Chondrocyte (in vitro differentiated cells): ENCODE data around the gene WDR45B. TPM values are rescaled to one million over a fixed set of nuclear protein-coding genes. Genes with fewer than 3 reads are reported as not detected.

Experiments used
- DNase-seq: peaks from one replicate; pipeline ENCODE4 v3.0.0; 2021; ENCODE audit warnings: mixed read lengths, low spot score
- H3K27ac Mint-ChIP-seq: one replicate; pipeline ENCODE4 v1.8.0; 2021; ENCODE audit warnings: mild to moderate bottlenecking, moderate library complexity, mixed read lengths; ENCODE audit not compliant: unreplicated experiment
- H3K27me3 Mint-ChIP-seq: 2 replicates; pipeline ENCODE4 v1.8.0; 2021; ENCODE audit warnings: low read depth, mixed read lengths
- H3K36me3 Mint-ChIP-seq: 2 replicates; pipeline ENCODE4 v1.8.0; 2021; ENCODE audit warnings: low read depth, mixed read lengths
- H3K4me1 Mint-ChIP-seq: 2 replicates; pipeline ENCODE4 v1.8.0; 2021; ENCODE audit warnings: low read depth, mild to moderate bottlenecking, mixed read lengths
- H3K4me3 Mint-ChIP-seq: one replicate; pipeline ENCODE4 v1.8.0; 2021; ENCODE audit warnings: mild to moderate bottlenecking, moderate library complexity, mixed read lengths; ENCODE audit not compliant: unreplicated experiment
- H3K9me3 Mint-ChIP-seq: 2 replicates; pipeline ENCODE4 v1.8.0; 2021; ENCODE audit warnings: low read depth, mixed read lengths
- CTCF ChIP-seq: fragments of 200-600 bp; sonication (generic); IDR thresholded peaks from 2 replicates; pipeline ENCODE4 v1.5.0; 2021; ENCODE audit warnings: antibody characterized with exemption, mild to moderate bottlenecking, moderate library complexity
- total RNA-seq: library from RNA; stranded (reverse); gene quantifications from 3 replicates; pipeline ENCODE4 v1.2.1, GENCODE V29; 2021

Gene WDR45B
- total RNA-seq, 1 donor from 2014 or later: 67.8 TPM

DNA sequence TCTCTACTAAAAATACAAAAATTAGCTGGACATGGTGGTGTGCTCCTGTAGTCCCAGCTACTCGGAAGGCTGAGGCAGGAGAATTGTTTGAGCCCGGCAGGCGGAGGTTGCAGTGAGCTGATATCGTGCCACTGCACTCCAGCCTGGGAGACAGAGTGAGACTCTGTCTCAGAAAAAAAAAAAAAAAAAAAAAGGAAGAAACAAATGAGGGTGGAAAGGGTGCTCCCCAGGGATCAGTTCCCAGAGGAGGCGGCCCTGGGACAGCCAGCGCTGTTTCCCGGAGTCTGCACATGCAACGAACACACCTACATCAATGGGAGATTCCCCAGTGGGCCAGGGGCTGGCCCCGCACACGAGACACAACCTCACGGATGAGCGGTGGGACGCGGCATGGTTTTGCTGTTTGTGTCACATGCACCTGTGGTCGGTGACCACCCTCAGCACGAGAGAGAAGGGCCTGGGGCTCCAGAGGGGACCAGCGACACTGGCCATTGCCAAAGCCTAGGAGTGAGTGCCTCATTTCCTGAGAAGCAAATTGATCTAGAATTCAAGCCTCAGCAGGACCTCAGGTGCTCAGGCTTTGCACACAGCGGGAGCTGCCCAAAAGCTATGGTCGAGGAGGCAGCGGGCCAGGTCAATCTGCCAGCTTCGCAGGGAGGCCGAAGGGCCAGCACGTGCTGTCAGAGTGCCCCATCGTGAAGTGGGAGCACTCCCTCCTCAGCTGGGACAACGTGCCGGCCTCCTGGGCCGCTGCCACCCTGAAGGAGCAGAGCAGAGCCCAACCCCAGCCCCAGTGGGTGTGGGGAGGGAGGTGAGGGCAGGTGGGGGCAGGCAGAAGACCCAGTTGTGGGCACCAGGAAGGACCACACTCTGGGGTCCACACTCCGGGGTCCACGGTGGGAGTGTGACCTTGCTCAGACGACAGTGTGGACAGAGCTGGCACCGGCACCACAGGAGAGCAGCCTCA is 13.8 kb upstream of the WDR45B start:
- Mint-ChIP-seq H3K27ac (no peak overlapping the region), H3K4me1 (no peaks in the 10 kb centered on the region), H3K9me3 (no peaks in the 10 kb centered on the region), H3K27me3 (no peaks in the 10 kb centered on the region), H3K36me3 (peaks cover 18% of the 10 kb centered on the region), H3K4me3 (no peak overlapping the region)
- no peak for DNase-seq
- no peak for TF ChIP-seq CTCF

GRCh38 chr17:82659886-82660285 is 11.6 kb upstream of the WDR45B start:
- Mint-ChIP-seq H3K9me3 (no peaks in the 10 kb centered on the region), H3K36me3 (peaks cover 18% of the 10 kb centered on the region), H3K27ac (no peak overlapping the region), H3K4me3 (no peak overlapping the region), H3K27me3 (no peaks in the 10 kb centered on the region), H3K4me1 (no peaks in the 10 kb centered on the region)
- no peak for TF ChIP-seq CTCF
- DNase-seq: peak; percentile 68

DNA sequence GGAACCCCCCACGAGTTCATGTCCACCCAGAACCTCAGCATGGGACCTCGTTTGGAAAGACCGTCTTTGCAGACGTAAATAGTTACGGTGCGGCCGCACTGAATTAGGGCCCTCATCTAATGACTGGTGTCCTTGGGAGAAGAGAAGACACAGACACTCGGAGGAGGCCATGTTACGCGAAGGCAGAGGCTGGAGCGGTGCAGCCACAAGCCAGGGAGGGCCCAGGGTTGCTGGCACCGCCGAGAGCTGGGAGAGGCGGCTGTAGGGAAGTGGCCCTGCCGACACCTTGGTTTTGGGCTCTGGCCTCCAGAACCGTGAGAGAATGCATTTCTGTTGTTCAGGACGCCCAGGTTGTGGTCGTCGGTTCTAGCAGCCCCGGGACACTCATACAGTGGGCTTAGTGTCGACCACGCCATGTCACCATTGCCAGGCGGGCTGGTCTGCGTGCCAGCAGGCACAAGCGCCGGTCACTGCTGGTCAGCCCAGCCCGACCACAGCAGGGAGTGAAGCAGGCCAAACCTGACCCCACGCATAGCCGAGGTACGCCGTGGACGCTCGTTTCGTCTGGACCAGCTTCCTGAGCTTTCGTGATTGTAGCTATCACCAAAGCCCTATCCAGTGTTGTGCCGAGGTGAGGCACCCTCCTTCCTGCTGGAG is 10.7 kb upstream of the WDR45B start:
- H3K36me3 Mint-ChIP-seq: peaks cover 18% of the 10 kb centered on the region
- H3K9me3 Mint-ChIP-seq: no peaks in the 10 kb centered on the region
- no peak for TF ChIP-seq CTCF
- no peaks in the 10 kb centered on the region for H3K4me1 Mint-ChIP-seq
- peak; percentile 74 for DNase-seq
- no peaks in the 10 kb centered on the region for H3K27me3 Mint-ChIP-seq
- H3K27ac Mint-ChIP-seq: no peak overlapping the region
- no peak overlapping the region for H3K4me3 Mint-ChIP-seq

- Mint-ChIP-seq H3K4me1 (no peaks in the 10 kb centered on the region), H3K27me3 (no peaks in the 10 kb centered on the region), H3K9me3 (no peaks in the 10 kb centered on the region), H3K4me3 (no peak overlapping the region), H3K27ac (no peak overlapping the region), H3K36me3 (peaks cover 18% of the 10 kb centered on the region)
- TF ChIP-seq CTCF: no peak
- DNase-seq: no peak
These were observed 10.1 kb upstream of the WDR45B start for GRCh38 chr17:82658331-82658730.

- Mint-ChIP-seq H3K9me3 (no peaks in the 10 kb centered on the region), H3K27me3 (no peaks in the 10 kb centered on the region), H3K4me1 (no peaks in the 10 kb centered on the region), H3K36me3 (peaks cover 18% of the 10 kb centered on the region), H3K27ac (no peak overlapping the region), H3K4me3 (no peak overlapping the region)
- peak; percentile 71 for DNase-seq
- TF ChIP-seq CTCF: no peak
These were observed 9.7 kb upstream of the WDR45B start for GRCh38 chr17:82657926-82658325.
